ENCODE results near the gene DIP2B.
"Not testable (repeated sequence)": the region's sequence is repeated elsewhere in the genome, so short reads cannot be mapped to it uniquely, and the experiment has no call there.

The DIP2B gene

GRCh38 chr12:50518090-50518489 is 13.3 kb downstream of the DIP2B start:
- DNase-seq (ENCODE audit: low read depth, low spot score) = no peak

- no peak for DNase-seq (ENCODE audit: low read depth, low spot score)
These were observed 14.6 kb downstream of the DIP2B start for GRCh38 chr12:50519353-50519752.

- no peak for DNase-seq (ENCODE audit: low read depth, low spot score)
These were observed 15.8 kb downstream of the DIP2B start for GRCh38 chr12:50520416-50521207.

- not testable (repeated sequence) for DNase-seq (ENCODE audit: low read depth, low spot score)
These were observed 17.0 kb downstream of the DIP2B start for GRCh38 chr12:50521781-50522180.

- DNase-seq (ENCODE audit: low read depth, low spot score) = no peak
These were observed 19.0 kb downstream of the DIP2B start for GRCh38 chr12:50523772-50524171.

GRCh38 chr12:50524621-50525020 is 19.8 kb downstream of the DIP2B start:
- no peak for DNase-seq (ENCODE audit: low read depth, low spot score)

GRCh38 chr12:50525422-50525821 is 20.6 kb downstream of the DIP2B start:
- DNase-seq (ENCODE audit: low read depth, low spot score) = no peak

GRCh38 chr12:50527359-50527726 is 22.6 kb downstream of the DIP2B start:
- DNase-seq (ENCODE audit: low read depth, low spot score) = no peak

GRCh38 chr12:50528800-50529199 is 24.0 kb downstream of the DIP2B start:
- no peak for DNase-seq (ENCODE audit: low read depth, low spot score)

- no peak for DNase-seq (ENCODE audit: low read depth, low spot score)
These were observed 24.6 kb downstream of the DIP2B start for GRCh38 chr12:50529345-50529744.

- DNase-seq (ENCODE audit: low read depth, low spot score) = no peak
These were observed 25.7 kb downstream of the DIP2B start for GRCh38 chr12:50530532-50530931.

GRCh38 chr12:50533203-50533584 is 28.4 kb downstream of the DIP2B start:
- DNase-seq (ENCODE audit: low read depth, low spot score) = no peak

- DNase-seq (ENCODE audit: low read depth, low spot score) = no peak
These were observed 29.2 kb downstream of the DIP2B start for GRCh38 chr12:50533971-50534370.

- DNase-seq (ENCODE audit: low read depth, low spot score) = no peak
These were observed 32.2 kb downstream of the DIP2B start for GRCh38 chr12:50536831-50537537.

GRCh38 chr12:50537538-50537919 is 32.7 kb downstream of the DIP2B start:
- no peak for DNase-seq (ENCODE audit: low read depth, low spot score)

GRCh38 chr12:50538182-50538581 is 33.4 kb downstream of the DIP2B start:
- DNase-seq (ENCODE audit: low read depth, low spot score) = no peak

- DNase-seq (ENCODE audit: low read depth, low spot score) = no peak
These were observed 36.4 kb downstream of the DIP2B start for GRCh38 chr12:50541139-50541538.

GRCh38 chr12:50542448-50542847 is 37.7 kb downstream of the DIP2B start:
- DNase-seq (ENCODE audit: low read depth, low spot score) = no peak

- DNase-seq (ENCODE audit: low read depth, low spot score) = not testable (repeated sequence)
These were observed 38.4 kb downstream of the DIP2B start for GRCh38 chr12:50543188-50543587.

GRCh38 chr12:50545213-50545612 is 40.4 kb downstream of the DIP2B start:
- no peak for DNase-seq (ENCODE audit: low read depth, low spot score)

GRCh38 chr12:50545786-50546185 is 41.0 kb downstream of the DIP2B start:
- no peak for DNase-seq (ENCODE audit: low read depth, low spot score)

GRCh38 chr12:50546441-50547318 is 41.9 kb downstream of the DIP2B start:
- DNase-seq (ENCODE audit: low read depth, low spot score) = no peak

All from activated naive CD8-positive, alpha-beta T cell treated with anti-CD3 and anti-CD28 coated beads, Interleukin-2, amount 50 U/mL, for 16 hours (primary cell).